Measurements from ENCODE around the gene STAB1. TPM values are rescaled to one million over a fixed set of nuclear protein-coding genes. Genes with fewer than 3 reads are reported as not detected.
A peak's percentile ranks its signal among the peaks of the same experiment; 100 is the strongest.

Gene STAB1, protein sequence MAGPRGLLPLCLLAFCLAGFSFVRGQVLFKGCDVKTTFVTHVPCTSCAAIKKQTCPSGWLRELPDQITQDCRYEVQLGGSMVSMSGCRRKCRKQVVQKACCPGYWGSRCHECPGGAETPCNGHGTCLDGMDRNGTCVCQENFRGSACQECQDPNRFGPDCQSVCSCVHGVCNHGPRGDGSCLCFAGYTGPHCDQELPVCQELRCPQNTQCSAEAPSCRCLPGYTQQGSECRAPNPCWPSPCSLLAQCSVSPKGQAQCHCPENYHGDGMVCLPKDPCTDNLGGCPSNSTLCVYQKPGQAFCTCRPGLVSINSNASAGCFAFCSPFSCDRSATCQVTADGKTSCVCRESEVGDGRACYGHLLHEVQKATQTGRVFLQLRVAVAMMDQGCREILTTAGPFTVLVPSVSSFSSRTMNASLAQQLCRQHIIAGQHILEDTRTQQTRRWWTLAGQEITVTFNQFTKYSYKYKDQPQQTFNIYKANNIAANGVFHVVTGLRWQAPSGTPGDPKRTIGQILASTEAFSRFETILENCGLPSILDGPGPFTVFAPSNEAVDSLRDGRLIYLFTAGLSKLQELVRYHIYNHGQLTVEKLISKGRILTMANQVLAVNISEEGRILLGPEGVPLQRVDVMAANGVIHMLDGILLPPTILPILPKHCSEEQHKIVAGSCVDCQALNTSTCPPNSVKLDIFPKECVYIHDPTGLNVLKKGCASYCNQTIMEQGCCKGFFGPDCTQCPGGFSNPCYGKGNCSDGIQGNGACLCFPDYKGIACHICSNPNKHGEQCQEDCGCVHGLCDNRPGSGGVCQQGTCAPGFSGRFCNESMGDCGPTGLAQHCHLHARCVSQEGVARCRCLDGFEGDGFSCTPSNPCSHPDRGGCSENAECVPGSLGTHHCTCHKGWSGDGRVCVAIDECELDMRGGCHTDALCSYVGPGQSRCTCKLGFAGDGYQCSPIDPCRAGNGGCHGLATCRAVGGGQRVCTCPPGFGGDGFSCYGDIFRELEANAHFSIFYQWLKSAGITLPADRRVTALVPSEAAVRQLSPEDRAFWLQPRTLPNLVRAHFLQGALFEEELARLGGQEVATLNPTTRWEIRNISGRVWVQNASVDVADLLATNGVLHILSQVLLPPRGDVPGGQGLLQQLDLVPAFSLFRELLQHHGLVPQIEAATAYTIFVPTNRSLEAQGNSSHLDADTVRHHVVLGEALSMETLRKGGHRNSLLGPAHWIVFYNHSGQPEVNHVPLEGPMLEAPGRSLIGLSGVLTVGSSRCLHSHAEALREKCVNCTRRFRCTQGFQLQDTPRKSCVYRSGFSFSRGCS (N-terminal part only)
- 10 to 100 TPM; 31.7 to 48.0 (median 41.1) TPM for polyA plus RNA-seq (ENCODE audit: insufficient read length in 4 of 4)

DNA sequence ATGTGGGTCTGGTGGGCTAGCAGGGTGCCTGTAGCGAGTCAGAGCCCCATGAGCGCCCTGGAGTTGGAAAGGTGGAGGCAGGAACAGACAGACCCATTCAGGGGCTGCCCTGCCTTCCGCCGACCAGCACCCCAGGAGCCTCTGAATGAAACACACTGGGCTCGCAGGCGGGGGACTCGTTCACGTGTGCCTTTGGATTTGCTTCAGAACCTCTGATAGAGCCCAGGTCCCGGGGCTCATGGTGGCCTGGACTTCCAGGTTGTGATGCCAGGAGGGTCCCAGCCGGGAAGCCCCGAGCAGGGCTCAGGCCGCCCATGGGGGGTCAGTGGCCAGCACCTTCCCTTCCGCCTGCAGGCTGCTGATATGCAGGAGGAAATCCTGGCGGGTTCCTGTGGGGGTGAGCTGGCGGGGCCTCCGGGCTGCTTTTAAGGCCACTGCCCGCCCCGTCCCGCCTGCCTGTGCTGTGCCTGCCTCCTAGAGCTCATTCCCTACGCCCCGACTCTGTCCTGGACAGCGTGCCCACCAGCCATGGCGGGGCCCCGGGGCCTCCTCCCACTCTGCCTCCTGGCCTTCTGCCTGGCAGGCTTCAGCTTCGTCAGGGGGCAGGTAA is at the start of gene STAB1:
STAB1 (plus strand) TSS at position 453 of the 610 bp plus-strand sequence; CDS start at position 529, 76 bp downstream.
- no peak for DNase-seq (ENCODE audit: low read depth in 4 of 4, low spot score in 3 of 4)

DNA sequence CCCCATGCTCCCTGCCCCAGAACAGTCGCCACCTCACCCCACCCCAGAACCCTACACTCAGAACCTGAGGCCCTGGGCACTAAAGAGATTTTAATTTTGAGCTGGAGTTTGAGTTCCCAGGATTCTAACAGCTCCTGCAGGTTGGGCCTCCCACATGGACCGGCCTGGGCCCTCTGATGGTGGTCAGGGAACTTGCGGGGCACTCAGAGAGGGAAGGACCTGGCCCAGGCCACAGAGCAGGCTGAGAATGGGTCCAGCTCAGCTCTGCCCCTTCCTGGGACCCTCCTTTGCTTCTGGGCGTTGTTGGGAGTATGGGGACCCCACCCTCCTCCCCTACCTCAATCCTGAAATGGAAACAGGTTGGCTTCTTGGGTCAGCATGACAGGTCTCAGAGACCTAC is 49.1 kb upstream of the STAB1 start:
- DNase-seq (ENCODE audit: low read depth in 4 of 4, low spot score in 3 of 4), result no peak

DNA sequence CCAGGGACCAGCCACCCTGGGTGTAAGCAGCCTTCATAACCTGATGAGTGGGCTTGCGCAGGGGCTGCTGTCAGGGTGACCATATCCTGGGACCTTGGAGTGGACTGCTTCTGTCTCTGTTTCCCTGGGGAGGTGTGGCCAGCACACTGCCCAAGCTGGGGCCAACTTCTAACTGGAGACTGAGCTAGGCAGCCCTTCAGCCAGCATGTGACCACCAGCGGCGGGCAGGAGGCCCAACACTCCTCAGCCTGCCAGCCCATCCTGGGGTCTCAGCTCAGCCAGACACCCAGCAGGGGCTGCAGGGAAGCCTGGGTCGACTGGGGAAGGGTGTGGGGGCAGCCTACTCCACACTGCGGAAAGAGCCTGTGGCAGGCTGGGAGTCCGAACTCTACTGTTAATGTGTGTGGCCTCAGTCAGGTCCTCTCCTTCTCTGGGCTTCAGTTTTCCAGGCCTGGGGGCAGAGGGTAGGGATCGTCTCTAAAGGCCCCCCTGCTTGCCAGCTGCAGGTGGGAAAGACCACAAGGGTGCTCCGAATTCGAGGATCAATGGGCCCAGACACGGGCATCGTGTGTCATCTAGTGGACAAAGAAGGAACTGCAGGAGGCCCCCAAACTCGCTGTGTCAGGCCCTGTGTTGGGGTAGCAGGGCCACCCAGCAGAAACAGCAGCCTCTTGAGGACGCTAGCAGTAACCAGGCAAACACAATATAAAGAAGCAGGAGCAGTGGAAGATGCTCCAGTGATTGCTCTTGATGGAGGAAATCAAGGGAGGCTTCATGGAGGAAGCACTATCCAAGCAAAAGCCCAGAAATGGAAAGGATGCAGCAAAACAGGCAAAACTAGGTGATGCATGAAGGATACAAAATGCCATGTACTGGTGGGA is 48.3 kb upstream of the STAB1 start:
- DNase-seq (ENCODE audit: low read depth in 4 of 4, low spot score in 3 of 4), result no peak

DNA sequence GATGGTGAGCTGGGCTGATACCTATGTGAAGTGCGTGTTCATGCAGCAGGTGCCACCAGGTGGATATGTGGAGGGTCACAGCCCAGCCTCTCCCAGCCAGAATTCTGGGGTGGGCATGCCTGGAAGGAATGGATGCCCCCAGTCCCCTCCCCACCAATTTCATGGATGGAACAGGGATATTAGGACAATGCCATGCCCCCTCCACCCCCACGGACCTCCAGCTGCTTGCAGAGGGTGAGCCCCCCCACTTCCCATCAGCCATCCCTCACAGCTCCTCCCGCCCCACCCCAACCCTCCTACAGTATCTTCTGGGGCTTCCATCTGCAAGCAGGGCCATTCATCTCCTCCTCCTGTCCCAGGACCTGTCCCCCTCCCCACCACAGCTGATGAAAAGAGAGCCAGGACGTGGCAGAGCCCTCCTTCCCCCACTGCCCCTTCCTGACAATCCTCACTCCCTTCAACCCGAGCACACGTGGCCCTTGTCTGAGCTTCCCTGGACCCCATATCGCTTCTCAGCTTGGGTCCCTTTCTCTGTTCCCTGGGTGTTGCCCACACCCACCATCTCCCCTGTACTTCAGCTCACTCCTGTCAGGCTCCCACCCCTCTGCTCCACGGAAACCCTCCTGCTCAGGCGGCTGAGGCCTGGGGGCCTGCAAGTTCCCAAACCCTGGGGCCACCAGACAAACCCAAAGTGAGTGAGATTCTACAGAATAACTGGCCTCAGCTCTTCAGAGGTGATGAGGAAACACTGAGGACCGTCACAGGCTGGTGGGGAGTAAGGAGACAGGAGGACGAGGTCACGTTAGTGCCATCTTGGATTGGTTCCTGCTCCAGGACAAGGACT is 47.4 kb upstream of the STAB1 start:
- no peak for DNase-seq (ENCODE audit: low read depth in 4 of 4, low spot score in 3 of 4)

DNA sequence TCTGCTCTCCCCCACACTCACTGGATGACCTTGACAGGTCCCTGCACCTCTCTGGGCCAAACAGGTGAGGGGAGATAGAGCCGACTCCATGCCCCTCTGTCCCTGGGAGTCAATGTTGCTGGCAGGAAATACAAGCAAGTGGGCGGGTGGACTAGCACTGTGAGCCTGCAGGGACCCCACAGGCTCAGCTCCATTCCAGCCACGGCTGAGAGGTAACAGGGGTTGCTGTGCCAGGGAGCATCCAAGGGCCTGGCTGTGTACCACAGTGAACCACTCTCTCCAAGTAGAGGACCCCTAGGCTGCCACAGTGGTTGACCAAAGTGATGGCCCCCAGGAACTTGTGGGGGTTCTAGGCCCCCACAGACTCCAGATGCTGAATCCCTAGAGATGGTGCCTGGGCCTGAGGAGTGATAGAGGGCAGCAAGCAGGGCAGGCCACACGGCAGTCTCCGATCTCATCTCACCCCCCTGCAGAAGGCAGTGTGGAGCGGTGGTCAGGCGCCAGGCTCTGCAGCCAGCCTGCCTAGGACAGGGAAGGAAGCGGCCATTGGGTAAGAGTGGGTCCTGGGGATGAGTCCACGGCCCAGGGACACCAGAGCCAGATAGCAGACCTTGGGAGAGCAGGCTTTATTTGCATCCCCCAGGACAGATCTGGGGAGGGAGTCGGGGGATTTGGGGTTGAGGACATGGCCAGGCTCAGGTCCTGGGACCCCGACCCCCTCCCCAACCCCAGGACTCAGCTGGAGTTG is 44.5 kb upstream of the STAB1 start:
- DNase-seq (ENCODE audit: low read depth in 4 of 4, low spot score in 3 of 4), result no peak

DNA sequence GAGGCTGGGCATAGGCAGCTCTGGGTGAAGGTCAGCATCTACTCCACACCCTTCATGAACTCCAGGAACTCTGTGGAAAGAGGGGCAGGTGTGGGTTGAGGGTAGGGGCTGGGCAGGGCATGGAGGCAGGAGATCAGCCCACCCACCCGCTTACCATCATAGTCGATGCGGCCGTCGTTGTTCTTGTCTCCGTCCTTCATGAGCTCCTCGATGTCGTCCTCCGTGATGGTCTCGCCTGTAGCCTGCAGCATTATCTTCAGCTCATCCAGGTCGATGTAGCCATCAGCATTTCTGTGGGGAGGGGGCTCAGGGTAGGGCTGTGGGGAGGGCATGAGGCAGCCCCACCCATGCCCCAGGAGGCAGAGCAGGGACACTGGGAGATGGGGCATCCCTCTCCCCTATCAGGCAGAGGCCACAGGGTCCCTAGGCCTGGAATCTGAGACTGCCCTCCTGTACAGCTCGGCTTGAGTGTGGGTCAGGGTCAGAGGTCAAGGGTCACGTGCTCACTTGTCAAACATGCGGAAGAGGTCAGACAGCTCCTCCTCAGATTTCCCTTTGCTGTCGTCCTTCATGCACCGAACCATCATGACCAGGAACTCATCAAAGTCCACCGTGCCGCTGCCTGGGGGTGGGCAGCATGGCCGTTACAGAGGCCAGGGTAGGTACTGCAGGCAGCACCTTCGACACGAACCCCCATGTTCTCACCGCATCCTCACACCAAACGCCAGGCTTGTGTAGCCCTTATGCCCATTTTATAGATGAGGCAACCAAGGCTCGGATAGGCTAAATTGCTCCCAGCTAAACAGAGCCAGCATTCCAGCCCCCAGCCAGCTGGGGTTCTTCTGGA is 43.7 kb upstream of the STAB1 start:
- DNase-seq (ENCODE audit: low read depth in 4 of 4, low spot score in 3 of 4), result no peak

DNA sequence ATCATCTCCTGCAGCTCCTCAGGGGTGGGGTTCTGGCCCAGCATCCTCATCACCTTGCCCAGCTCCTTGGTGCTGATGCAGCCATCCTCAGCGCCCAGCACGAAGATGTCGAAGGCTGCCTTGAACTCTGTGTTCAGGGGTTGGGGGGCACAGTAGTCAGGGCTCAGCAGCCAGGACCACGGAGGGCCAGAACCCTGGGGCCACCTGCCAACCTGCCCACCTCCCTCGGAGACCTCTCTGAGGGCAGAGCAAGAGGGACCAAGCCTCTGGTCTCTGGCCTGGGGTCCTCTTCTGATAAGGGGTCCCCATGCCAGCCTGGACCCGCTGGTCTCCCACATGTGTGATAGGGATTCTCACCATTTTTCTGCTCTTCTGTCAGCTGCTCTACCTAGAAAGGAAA is 43.0 kb upstream of the STAB1 start:
- no peak for DNase-seq (ENCODE audit: low read depth in 4 of 4, low spot score in 3 of 4)

DNA sequence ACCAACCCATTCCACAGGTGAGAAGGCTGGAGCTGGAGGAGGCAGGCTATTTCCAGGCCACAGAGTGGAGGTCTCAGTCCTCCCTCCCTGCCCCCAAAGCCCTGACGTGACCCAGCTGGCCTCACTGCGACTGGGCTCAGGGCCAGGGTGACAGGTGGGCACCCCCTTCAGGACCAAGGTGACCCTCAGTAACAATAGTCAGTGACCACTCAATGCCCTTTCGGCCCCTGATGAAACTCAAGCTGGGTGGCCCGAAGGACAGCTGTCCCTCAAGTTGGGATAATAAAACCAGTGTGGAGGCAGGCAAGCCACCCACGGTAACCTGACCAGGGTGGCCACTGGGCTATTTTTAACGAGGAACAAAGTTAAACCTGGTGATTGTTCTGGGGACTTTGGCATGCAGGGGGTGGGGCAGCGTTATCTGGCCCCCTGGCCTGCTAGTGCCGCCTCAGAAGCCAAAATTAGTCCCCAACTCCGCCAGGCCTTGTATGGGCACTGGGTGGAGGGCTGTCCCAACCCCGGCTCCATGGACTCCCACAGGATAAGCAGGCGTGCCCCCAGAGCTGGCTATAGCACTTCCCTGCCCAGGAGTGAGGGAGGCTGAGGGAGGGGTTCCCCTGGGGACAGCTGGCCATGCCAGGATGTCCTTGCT is 42.4 kb upstream of the STAB1 start:
- no peak for DNase-seq (ENCODE audit: low read depth in 4 of 4, low spot score in 3 of 4)

DNA sequence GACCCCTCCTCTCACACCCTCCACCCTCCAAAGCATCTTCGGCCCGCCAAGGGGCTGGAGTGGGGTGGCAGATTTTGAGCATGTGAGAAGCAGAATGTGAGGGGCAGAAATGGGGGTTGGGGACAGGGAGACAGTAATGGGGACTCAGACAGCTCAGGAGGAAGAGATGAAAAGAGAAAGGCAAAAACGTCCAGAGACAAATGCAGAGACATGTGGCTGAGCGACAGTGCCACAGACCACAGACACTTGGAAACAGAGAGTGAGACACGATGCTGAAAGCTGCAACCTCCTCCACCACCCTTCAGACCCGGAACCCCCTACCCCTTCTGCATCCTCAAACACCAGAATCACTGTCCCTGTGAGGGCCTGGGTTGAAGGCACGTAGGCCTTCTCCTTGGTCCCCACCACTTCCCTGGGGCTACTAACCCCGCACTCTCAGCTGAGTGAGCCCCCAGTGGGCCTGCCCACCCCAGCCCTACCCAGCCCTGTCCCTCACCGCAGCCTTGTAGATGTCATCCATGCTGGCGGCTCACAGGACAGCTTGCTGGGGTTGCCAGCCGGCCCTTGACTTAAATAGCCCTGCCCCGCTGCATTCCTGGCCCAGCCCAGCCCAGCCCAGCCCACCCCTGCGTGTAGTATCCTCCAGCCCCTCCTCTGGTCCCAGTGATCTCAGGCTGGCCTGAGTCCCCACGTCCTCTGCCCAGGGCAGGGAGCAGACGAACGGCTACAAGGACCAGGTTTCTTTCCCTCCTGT is 41.5 kb upstream of the STAB1 start, which contains the start of gene TNNC1:
TNNC1 (minus strand) TSS at position 546 of the 754 bp plus-strand sequence; CDS start at position 520, 26 bp downstream.
- DNase-seq (ENCODE audit: low read depth in 4 of 4, low spot score in 3 of 4), result no peak

DNA sequence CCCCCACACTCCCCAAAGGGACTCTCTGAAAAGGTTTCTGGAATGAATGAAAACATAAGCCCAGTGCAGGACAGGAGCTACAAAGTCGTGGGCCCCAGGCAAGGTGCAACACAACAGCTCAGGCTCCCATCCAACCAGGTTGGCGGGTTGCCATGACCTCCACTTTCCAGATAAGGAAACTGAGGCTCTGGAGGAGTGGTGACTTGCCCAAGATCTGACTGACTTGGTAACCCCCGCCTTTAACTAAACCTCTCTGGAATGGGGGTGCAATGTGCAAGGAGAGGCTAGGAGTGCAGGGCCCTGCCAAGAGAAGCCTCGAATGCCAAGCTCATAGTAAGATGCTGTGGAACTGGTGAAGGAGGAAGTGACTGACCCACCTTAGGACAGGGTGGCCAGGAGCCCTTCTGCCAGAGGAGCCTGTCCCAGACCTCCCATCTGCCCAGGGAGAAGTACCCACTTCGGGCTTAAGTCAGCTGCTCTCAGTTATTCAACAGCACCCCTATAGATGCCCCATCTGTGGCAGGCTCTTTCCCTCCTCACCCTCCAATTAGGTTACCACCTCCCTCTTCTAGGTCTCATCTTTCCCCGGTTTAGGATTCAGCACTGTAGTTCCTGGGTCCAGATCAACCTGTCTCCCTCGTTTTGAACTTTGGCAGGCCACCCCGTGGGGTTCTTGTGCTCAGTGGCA is 40.7 kb upstream of the STAB1 start:
- DNase-seq (ENCODE audit: low read depth in 4 of 4, low spot score in 3 of 4), result no peak

DNA sequence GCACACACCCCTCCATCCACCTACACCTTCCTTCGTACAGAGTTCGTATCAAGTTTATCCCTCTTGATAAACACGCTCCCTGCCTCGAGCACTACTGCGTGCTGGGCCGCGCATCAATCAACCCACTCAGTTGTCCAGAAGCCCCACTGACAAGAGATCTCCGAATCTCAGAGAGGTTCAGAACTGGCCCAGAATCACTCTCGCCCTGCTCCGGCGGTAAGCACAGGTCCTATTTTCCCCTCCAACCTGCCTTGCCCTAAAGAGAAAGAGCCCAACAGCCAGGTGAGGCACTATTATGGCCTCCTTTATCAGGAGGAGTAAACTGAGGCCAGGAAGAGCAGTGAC is 40.2 kb upstream of the STAB1 start:
- no peak for DNase-seq (ENCODE audit: low read depth in 4 of 4, low spot score in 3 of 4)

DNA sequence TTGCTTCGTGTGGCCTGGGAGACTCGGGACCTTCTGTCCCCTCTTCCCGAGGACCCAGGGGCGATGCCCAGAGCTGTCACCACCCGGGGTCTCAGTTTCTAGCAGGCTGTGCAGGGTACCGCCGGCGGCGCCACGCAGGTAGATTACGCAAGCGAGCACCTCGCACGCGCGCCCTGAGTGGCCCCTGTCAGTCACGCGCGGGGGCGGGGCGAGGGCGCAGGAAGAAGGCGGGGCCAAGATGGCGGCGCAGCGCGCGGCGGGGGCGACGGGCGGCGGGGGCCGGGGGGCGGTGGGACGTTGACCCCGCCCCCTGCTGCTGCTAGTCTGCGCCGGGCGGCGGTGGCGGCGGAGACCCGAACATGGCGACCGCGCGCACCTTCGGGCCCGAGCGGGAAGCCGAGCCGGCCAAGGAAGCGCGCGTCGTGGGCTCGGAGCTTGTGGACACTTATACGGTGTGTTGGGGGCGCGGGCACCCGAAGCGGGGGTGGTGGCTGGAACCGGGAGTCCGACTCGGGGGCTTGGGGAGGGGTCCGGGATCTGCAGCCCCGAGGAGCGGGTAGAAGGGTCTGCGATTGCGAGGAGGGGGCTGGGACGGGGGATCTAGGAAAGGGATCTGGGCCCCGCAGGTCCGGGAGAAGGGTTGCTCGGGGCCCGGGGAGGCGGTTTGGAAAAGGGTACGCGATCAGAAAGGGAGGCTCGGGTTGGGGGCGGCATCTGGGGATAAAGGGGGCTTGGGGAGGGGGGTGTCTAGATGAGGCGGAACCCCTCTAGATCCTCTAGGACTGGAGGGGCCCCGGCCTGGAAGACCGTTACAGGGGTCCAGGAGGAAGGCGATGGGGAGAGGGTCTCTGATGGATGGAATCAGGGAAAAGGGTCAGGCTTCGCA is 39.6 kb upstream of the STAB1 start, which contains the start of gene NISCH:
NISCH (plus strand) TSS at position 322 of the 886 bp plus-strand sequence; CDS start at position 360, 38 bp downstream.
- DNase-seq (ENCODE audit: low read depth in 4 of 4, low spot score in 3 of 4), result peak in 3 of 4 donors; percentile 56 to 73 (median 63)

DNA sequence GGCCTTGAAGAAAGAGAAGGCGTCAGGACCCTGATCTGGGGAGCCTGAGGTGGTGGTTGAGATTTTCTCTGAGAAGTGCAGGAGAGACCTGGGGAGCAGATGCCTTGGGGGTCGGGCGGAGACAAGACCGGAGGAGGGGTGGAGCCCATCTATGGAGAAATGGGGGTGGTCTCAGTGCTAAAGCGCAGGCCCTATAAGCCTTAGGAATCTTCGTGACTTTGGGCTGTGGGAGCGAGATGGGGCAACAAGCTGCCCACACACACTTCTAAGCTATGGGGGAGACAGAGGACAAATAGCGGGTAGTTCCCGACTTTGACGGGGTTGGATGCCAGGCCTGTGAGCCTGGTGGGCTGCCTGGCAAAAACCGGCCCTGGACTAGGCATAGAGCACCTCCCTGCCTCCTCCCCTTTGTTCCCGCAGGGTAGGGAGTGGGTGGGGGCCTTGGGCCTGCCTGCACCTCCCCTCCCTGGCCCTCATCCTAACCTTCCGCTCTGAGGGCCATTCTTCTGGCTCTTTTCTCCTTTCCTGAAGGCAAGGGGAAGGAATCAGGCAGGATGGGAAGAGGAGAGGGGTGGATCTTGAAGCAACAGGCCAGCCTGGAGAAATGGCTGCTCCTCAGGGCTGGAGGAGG is 38.9 kb upstream of the STAB1 start:
- no peak for DNase-seq (ENCODE audit: low read depth in 4 of 4, low spot score in 3 of 4)
